ENCODE measurements around the gene EGR1. TPM values are rescaled to one million over a fixed set of nuclear protein-coding genes. Genes with fewer than 3 reads are reported as not detected.
"Not testable (repeated sequence)": the region's sequence is repeated elsewhere in the genome, so short reads cannot be mapped to it uniquely, and the experiment has no call there.

The EGR1 gene
- total RNA-seq, 1 experiment from 2014 or later, result 2.0 TPM

- peak; percentile 45 to 82 for DNase-seq
- H3K4me1 ChIP-seq, result peaks cover under 1% of the 10 kb centered on the region; the same call in 1 of the 2 replicates
- peaks cover 20% of the 10 kb centered on the region for H3K36me3 ChIP-seq
- no peaks in the 10 kb centered on the region for H3K9me3 ChIP-seq (replicated peaks)
- no peak overlapping the region for H3K4me3 ChIP-seq
- H3K27me3 ChIP-seq, result no peaks in the 10 kb centered on the region
- no peak overlapping the region for H3K27ac ChIP-seq
These were observed 38.4 kb downstream of the EGR1 start for GRCh38 chr5:138503487-138504270.

- Histone ChIP-seq H3K36me3 (peaks cover 30% of the 10 kb centered on the region), H3K4me1 (peaks cover 6% of the 10 kb centered on the region; the same call in 1 of the 2 replicates), H3K27me3 (no peaks in the 10 kb centered on the region), H3K27ac (no peak overlapping the region), H3K4me3 (no peak overlapping the region), H3K9me3 (replicated peaks) (no peaks in the 10 kb centered on the region)
- no peak for DNase-seq
These were observed 39.5 kb downstream of the EGR1 start for GRCh38 chr5:138504799-138505198.

GRCh38 chr5:138506370-138507306 lies 41.4 kb downstream of the EGR1 start:
- H3K36me3 ChIP-seq, result peaks cover 44% of the 10 kb centered on the region
- no peak overlapping the region for H3K4me3 ChIP-seq
- no peaks in the 10 kb centered on the region for H3K27me3 ChIP-seq
- H3K9me3 ChIP-seq (replicated peaks), result no peaks in the 10 kb centered on the region
- no peak for DNase-seq
- no peak overlapping the region for H3K27ac ChIP-seq
- peaks cover 6% of the 10 kb centered on the region; the same call in 1 of the 2 replicates for H3K4me1 ChIP-seq

- not testable (repeated sequence) for DNase-seq; H3K27me3 ChIP-seq; H3K9me3 ChIP-seq (replicated peaks); H3K4me1 ChIP-seq; H3K27ac ChIP-seq; H3K4me3 ChIP-seq
- peaks cover 50% of the 10 kb centered on the region for H3K36me3 ChIP-seq
These were observed 42.2 kb downstream of the EGR1 start for GRCh38 chr5:138507485-138507884.

- Histone ChIP-seq H3K9me3 (replicated peaks) (no peaks in the 10 kb centered on the region), H3K36me3 (peaks cover 65% of the 10 kb centered on the region), H3K4me3 (no peak overlapping the region), H3K27me3 (no peaks in the 10 kb centered on the region), H3K27ac (no peak overlapping the region), H3K4me1 (peaks cover 6% of the 10 kb centered on the region; the same call in 1 of the 2 replicates)
- no peak for DNase-seq
These were observed 43.7 kb downstream of the EGR1 start for GRCh38 chr5:138508958-138509357.

- H3K27me3 ChIP-seq, result no peaks in the 10 kb centered on the region
- H3K36me3 ChIP-seq, result peaks cover 85% of the 10 kb centered on the region
- H3K4me3 ChIP-seq, result no peak overlapping the region
- H3K4me1 ChIP-seq, result peaks cover 4% of the 10 kb centered on the region; the same call in 1 of the 2 replicates
- no peak for DNase-seq
- no peak overlapping the region for H3K27ac ChIP-seq
- H3K9me3 ChIP-seq (replicated peaks), result no peaks in the 10 kb centered on the region
These were observed 48.7 kb downstream of the EGR1 start for GRCh38 chr5:138514021-138514420.

- Histone ChIP-seq H3K4me3 (no peak overlapping the region), H3K36me3 (peaks cover 75% of the 10 kb centered on the region), H3K27me3 (no peaks in the 10 kb centered on the region), H3K4me1 (peaks cover 2% of the 10 kb centered on the region; the same call in 1 of the 2 replicates), H3K27ac (no peak overlapping the region), H3K9me3 (replicated peaks) (no peaks in the 10 kb centered on the region)
- no peak for DNase-seq
These were observed 50.4 kb downstream of the EGR1 start for GRCh38 chr5:138515556-138516245.

- peaks cover 72% of the 10 kb centered on the region for H3K36me3 ChIP-seq
- peaks cover 2% of the 10 kb centered on the region; the same call in 1 of the 2 replicates for H3K4me1 ChIP-seq
These were observed 52.2 kb downstream of the EGR1 start for GRCh38 chr5:138517437-138517836.

More at GRCh38 chr5:138517437-138517836, 52.2 kb downstream of the EGR1 start:
- Histone ChIP-seq H3K27me3 (no peaks in the 10 kb centered on the region), H3K27ac (no peak overlapping the region), H3K9me3 (replicated peaks) (no peaks in the 10 kb centered on the region), H3K4me3 (no peak overlapping the region)
- DNase-seq, result no peak

Other genes starting within 250 kb of the EGR1 start
- 0.15 TPM in 1 of 2 replicates, not detected in the other for gene GFRA3, start 190.9 kb upstream of the EGR1 start, total RNA-seq (2014; rRNA removed; shearing (Covaris generic))
- gene CDC25C, start 133.7 kb upstream of the EGR1 start, total RNA-seq (2014; rRNA removed; shearing (Covaris generic)), result 29.5 and 36.3 TPM in 2 replicates
- gene FAM53C, start 127.2 kb upstream of the EGR1 start, total RNA-seq (2014; rRNA removed; shearing (Covaris generic)), result 40.3 and 40.5 TPM in 2 replicates
- gene KDM3B, start 112.8 kb upstream of the EGR1 start, total RNA-seq (2014; rRNA removed; shearing (Covaris generic)), result 73.0 and 75.2 TPM in 2 replicates
- 4.9 and 8.5 TPM in 2 replicates for gene REEP2, start 26.4 kb upstream of the EGR1 start, total RNA-seq (2014; rRNA removed; shearing (Covaris generic))
- 128 and 140 TPM in 2 replicates for gene ETF1, start 77.8 kb downstream of the EGR1 start, total RNA-seq (2014; rRNA removed; shearing (Covaris generic))
- 368 and 385 TPM in 2 replicates for gene HSPA9, start 109.9 kb downstream of the EGR1 start, total RNA-seq (2014; rRNA removed; shearing (Covaris generic))